ENCODE data around the gene KLHL21. TPM values are rescaled to one million over a fixed set of nuclear protein-coding genes. Genes with fewer than 3 reads are reported as not detected.

Gene KLHL21
- total and polyA plus RNA-seq, 9 of the 15 experiments (the other 6 are each of a cell fraction or from before 2014, with no cell fraction given) = 2.1 to 42.1 (median 17.5) TPM

GRCh38 chr1:6624710-6625583 is 22.3 kb upstream of the KLHL21 start, which contains the start of gene THAP3 (continued):
- TF ChIP-seq CHD7 (IDR thresholded peaks at IDR 0.05; ENCODE audit: low read depth, low read length) (no peak), TRIM25 (IDR thresholded peaks at IDR 0.05; ENCODE audit: borderline replicate concordance) (no peak), ZC3H8 (IDR thresholded peaks at IDR 0.05) (no peak), TEAD4 (IDR thresholded peaks at IDR 0.05; ENCODE audit: low read length) (no peak), TEAD4 (CRISPR knock-in tag; IDR thresholded peaks at IDR 0.05; ENCODE audit: borderline replicate concordance) (peak; percentile 73; the same call in 1 of the 2 replicates), JUND (IDR thresholded peaks at IDR 0.05; ENCODE audit: borderline replicate concordance, low read depth, low read length) (no peak; the same call in 1 of the 2 replicates), JUND (tag; IDR thresholded peaks at IDR 0.05; ENCODE audit: borderline replicate concordance, low read depth, low read length) (peak; percentile 36; the same call in 2 of the 3 replicates), ESRRA (IDR thresholded peaks at IDR 0.05; ENCODE audit: borderline replicate concordance, low read depth) (no peak), NONO (IDR thresholded peaks at IDR 0.05; ENCODE audit: low read depth in 2 of 2, low read length in 1 of 2) (peak in 1 of 2 experiments; percentile 92; a peak in 2 of 4 replicates), FOXJ2 (tag; IDR thresholded peaks at IDR 0.05) (no peak), NBN (IDR thresholded peaks at IDR 0.05; ENCODE audit: low read depth) (peak; percentile 73; the same call in 1 of the 2 replicates), ZNF197 (CRISPR knock-in tag; IDR thresholded peaks at IDR 0.05; ENCODE audit: low read depth) (no peak), ARID2 (IDR thresholded peaks at IDR 0.05) (no peak), ILF3 (IDR thresholded peaks at IDR 0.05; ENCODE audit: borderline replicate concordance) (peak; percentile 94; the same call in 1 of the 2 replicates)
